MV-4-11 (cell line): Measurements from ENCODE around the gene ZDHHC3.

ENCODE experiments used
- DNase-seq: peaks from one replicate; lab custom pipeline; 2025; lab: John Stamatoyannopoulos, UW

The ZDHHC3 gene

GRCh38 chr3:44926921-44927320, 49.1 kb downstream of the ZDHHC3 start:
- no peak for DNase-seq

GRCh38 chr3:44926172-44926571, 49.8 kb downstream of the ZDHHC3 start:
- DNase-seq: no peak

- no peak for DNase-seq
Observed at GRCh38 chr3:44924457-44925084, 51.4 kb downstream of the ZDHHC3 start.

- DNase-seq: peak; percentile 59
Observed at GRCh38 chr3:44923632-44924456, 52.1 kb downstream of the ZDHHC3 start.

GRCh38 chr3:44920081-44920480, 55.9 kb downstream of the ZDHHC3 start:
- DNase-seq: no peak

GRCh38 chr3:44918581-44918980, 57.4 kb downstream of the ZDHHC3 start:
- DNase-seq: no peak

- DNase-seq: no peak
Observed at GRCh38 chr3:44918087-44918486, 57.9 kb downstream of the ZDHHC3 start.

- DNase-seq: peak; percentile 16
Observed at GRCh38 chr3:44915702-44916438, 60.1 kb downstream of the ZDHHC3 start.

GRCh38 chr3:44914936-44915335, 61.0 kb downstream of the ZDHHC3 start:
- DNase-seq: no peak

- DNase-seq: peak; percentile 61
Observed at GRCh38 chr3:44913868-44914468, 62.0 kb downstream of the ZDHHC3 start.

- no peak for DNase-seq
Observed at GRCh38 chr3:44910693-44911092, 65.3 kb downstream of the ZDHHC3 start.

- no peak for DNase-seq
Observed at GRCh38 chr3:44909063-44909462, 66.9 kb downstream of the ZDHHC3 start.

GRCh38 chr3:44907612-44908011, 68.4 kb downstream of the ZDHHC3 start:
- DNase-seq: no peak

GRCh38 chr3:44906997-44907396, 69.0 kb downstream of the ZDHHC3 start:
- no peak for DNase-seq

GRCh38 chr3:44905446-44906157, 70.4 kb downstream of the ZDHHC3 start:
- DNase-seq: no peak

GRCh38 chr3:44903751-44904150, 72.2 kb downstream of the ZDHHC3 start:
- no peak for DNase-seq

- DNase-seq: no peak
Observed at GRCh38 chr3:44903314-44903713, 72.7 kb downstream of the ZDHHC3 start.

- peak; percentile 7 for DNase-seq
Observed at GRCh38 chr3:44902628-44903027, 73.3 kb downstream of the ZDHHC3 start.

- no peak for DNase-seq
Observed at GRCh38 chr3:44899683-44900367, 76.1 kb downstream of the ZDHHC3 start.

GRCh38 chr3:44896440-44896839, 79.5 kb downstream of the ZDHHC3 start:
- DNase-seq: peak; percentile 49

- DNase-seq: no peak
Observed at GRCh38 chr3:44894485-44894884, 81.5 kb downstream of the ZDHHC3 start.
